Bronchial smooth muscle cell (primary cell): ENCODE results near the gene BCL7A. TPM values are rescaled to one million over a fixed set of nuclear protein-coding genes. Genes with fewer than 3 reads are reported as not detected.

ENCODE experiments used
- total RNA-seq: library from RNA; depleted of rRNA; stranded (reverse); fragments of >200 nt; gene quantifications from 2 replicates; pipeline ENCODE4 v1.2.1, GENCODE V29; 2014

Gene BCL7A
- 2.0 and 2.8 TPM in 2 replicates for total RNA-seq

GRCh38 chr12:122021822-122022392 lies at the start of gene BCL7A:
TSS of gene BCL7A (plus strand) at chr12:122021884. CDS start at chr12:122022092, 208 bp downstream.

GRCh38 chr12:122078141-122079032 lies 56.7 kb downstream of the BCL7A start, which contains the start of gene MLXIP:
TSS of gene MLXIP (plus strand) at chr12:122078756. CDS start at chr12:122078854, 98 bp downstream.

Other genes starting within 250 kb of the BCL7A start
- gene RHOF, start 228.2 kb upstream of the BCL7A start, total RNA-seq: 2.7 and 4.6 TPM in 2 replicates
- 2.0 and 4.3 TPM in 2 replicates for gene SETD1B, start 217.9 kb upstream of the BCL7A start, total RNA-seq
- 0.60 and 1.7 TPM in 2 replicates for gene HPD, start 163.0 kb upstream of the BCL7A start, total RNA-seq
- 85.6 and 145 TPM in 2 replicates for gene PSMD9, start 133.1 kb upstream of the BCL7A start, total RNA-seq
- 1.4 and 3.3 TPM in 2 replicates for gene CFAP251, start 103.3 kb upstream of the BCL7A start, total RNA-seq
- gene MLXIP, start 56.9 kb downstream of the BCL7A start, total RNA-seq: 7.1 and 10.4 TPM in 2 replicates
- not detected in 2 replicates for gene IL31, start 152.3 kb downstream of the BCL7A start, total RNA-seq
- gene LRRC43, start 161.2 kb downstream of the BCL7A start, total RNA-seq: 1.4 and 1.6 TPM in 2 replicates
- 0.09 and 0.16 TPM in 2 replicates for gene B3GNT4, start 181.8 kb downstream of the BCL7A start, total RNA-seq
- 56.1 and 63.2 TPM in 2 replicates for gene DIABLO, start 204.2 kb downstream of the BCL7A start, total RNA-seq
- gene VPS33A, start 244.6 kb downstream of the BCL7A start, total RNA-seq: 14.1 and 19.2 TPM in 2 replicates